GM19025 (cell line): ENCODE results near the gene ZNF358.

Source experiments
- ATAC-seq: cut with Tn5 transposase; IDR thresholded peaks from one replicate; pipeline ENCODE4 v1.9.1; 2021; ENCODE audit warnings: mild to moderate bottlenecking, low read depth, moderate library complexity; ENCODE audit not compliant: unreplicated experiment

The ZNF358 gene

DNA sequence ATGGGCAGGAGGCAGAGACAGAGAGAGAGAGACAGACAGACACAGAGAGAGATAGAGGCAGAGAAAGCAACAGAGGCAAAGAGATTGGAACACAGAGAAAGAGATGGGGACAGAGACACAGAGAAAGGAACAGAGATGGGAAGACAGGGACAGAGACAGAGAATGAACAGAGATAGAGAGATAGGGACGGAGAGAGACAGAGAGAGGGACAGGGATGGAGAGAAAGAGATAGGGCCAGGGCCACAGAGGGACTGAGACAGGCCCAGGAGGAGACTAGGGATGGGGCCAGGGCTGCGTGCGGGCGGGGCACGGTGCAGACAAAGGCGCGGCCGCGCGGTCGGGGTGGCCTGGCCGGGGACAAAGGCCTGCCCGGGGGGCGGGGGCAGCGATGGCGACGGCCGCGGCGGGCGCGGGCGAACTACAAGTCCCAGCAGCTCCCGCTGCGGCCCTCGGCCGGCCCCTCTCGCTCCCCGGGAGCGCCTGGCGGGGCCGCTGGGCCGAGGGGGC, at the start of gene ZNF358:
TSS of gene ZNF358 (plus strand) at position 459 of the 507 bp plus-strand sequence. CDS start 3,140 bp downstream, outside the sequence.
- no peak for ATAC-seq

GRCh38 chr19:7467009-7467989, 48.6 kb upstream of the ZNF358 start:
- ATAC-seq, result no peak

GRCh38 chr19:7468840-7469239, 47.1 kb upstream of the ZNF358 start:
- no peak for ATAC-seq

DNA sequence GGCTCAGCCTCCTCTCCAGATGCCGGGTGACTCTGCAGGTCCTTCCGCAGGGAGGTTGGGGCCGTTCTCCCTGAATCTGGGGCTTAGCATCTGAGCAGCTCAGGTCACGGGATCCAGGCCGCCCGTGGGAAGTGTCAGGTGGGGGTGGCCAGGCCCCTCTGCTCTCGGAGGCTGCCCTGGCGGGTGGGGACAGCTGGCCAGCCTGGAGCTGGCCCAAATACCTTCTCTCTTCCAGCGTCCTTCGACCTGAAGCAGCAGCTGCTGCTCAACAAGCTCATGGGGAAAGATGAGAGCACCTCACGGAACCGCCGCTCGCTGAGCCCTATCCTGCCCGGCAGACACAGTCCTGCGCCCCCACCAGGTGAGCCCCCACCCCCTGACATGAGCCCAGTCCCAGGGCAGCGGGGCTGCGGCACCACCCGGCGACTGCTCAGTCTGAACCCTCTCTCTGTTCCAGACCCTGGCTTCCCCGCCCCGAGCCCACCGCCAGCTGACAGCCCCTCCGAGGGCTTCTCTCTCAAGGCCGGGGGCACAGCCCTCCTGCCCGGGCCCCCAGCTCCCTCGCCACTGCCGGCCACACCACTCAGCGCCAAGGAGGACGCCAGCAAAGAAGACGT, 46.1 kb upstream of the ZNF358 start:
- no peak for ATAC-seq

- ATAC-seq, result no peak
These were observed 45.2 kb upstream of the ZNF358 start for GRCh38 chr19:7470540-7471305.

DNA sequence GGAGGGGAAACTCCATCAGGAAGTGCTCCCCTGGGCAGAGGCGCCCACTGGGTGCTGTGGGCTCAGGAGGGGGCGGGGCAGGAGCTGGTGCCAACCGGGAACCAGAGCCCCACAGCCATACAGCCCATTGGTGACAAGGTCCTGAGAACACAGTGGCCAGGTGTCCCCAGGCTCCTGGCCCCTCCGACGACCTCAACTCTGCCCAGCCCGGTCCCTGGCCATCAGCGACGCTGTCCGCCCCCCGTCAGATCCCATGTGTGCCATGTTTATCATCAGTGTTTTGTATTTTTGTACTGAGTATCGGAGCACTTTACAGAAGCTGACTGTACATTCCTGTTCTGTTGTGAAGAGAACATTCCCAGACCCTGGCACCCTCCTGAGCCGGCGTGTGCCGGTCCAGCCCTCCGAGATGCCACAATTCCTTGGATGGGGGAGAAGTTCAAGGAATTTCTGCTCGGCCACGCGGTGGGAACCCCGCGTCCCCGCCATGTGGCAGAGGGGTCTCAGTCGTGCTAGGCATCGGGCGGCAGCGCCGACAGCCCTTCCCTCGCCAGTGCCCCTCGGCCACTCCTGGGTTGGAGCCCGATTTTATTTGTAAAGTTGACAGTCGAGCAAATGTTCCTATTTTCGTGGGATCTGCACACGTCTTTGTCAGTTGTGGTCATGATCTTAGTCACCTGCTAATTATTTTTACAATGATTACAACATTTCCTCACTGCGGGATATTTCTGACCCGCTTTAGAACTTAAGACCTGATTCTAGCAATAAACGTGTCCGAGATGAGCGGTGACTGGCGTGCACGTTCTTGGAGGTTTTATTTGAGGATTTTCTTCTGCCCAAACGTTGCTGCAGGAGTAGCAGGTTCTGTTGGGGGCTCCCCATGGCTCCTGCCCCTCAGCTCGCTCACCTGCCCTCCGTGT, 43.9 kb upstream of the ZNF358 start:
- no peak for ATAC-seq

GRCh38 chr19:7475665-7476064, 40.2 kb upstream of the ZNF358 start:
- ATAC-seq, result no peak

DNA sequence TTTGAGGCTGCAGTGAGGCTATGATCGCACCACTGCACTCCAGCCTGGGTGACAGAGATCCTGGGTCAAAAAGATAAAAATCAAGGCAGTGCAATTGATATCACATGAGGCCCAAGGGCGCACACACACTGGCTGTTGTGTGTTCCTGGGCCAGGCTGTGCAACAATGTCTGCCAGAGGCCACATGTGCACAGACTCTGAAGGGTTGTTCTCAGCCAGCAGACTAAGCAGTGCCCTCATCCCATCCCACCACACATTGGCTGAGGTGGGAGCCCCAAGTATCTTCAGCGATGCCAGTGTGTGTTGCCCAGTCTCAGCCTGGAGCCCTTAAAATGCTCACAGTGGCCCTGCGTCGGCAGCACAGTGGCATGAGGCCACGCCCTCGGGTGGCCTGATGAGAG, 39.7 kb upstream of the ZNF358 start:
- no peak for ATAC-seq

- ATAC-seq, result no peak
These were observed 39.0 kb upstream of the ZNF358 start for GRCh38 chr19:7476777-7477494.

- no peak for ATAC-seq
These were observed 38.1 kb upstream of the ZNF358 start for GRCh38 chr19:7477758-7478157.

DNA sequence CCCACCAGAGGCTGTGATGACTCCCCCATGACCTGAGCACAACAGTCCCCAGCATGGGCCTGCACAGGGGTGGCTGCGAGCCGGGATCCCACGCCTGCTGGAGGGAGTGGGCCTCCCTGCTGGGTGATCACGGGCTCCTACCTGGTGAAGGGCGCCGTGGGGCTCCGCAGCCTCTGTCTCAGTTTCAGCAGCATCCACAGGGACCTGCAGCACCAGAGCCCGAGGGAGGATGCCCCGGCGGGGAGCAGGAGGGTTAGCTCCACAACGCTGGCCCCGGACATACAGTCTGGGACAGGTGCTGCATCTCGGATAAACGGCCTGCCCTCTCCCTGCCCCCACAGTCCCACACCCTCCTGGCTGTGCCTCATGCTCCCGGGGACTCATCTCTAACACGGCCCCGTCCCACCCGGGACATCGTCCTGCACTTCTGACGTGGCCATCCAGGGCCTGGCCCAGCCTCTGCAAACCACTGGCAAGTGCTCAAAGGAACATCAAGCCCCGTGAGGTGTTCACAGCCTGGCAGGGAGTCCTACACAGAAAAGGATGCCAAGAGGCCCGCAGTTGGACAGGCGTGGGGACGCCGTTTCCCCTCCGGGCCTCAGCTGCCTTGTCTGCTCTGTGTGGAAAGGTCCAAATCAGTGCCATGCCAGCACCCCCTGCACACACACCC, 37.6 kb upstream of the ZNF358 start:
- ATAC-seq, result no peak

- no peak for ATAC-seq
These were observed 37.1 kb upstream of the ZNF358 start for GRCh38 chr19:7478843-7479227.

DNA sequence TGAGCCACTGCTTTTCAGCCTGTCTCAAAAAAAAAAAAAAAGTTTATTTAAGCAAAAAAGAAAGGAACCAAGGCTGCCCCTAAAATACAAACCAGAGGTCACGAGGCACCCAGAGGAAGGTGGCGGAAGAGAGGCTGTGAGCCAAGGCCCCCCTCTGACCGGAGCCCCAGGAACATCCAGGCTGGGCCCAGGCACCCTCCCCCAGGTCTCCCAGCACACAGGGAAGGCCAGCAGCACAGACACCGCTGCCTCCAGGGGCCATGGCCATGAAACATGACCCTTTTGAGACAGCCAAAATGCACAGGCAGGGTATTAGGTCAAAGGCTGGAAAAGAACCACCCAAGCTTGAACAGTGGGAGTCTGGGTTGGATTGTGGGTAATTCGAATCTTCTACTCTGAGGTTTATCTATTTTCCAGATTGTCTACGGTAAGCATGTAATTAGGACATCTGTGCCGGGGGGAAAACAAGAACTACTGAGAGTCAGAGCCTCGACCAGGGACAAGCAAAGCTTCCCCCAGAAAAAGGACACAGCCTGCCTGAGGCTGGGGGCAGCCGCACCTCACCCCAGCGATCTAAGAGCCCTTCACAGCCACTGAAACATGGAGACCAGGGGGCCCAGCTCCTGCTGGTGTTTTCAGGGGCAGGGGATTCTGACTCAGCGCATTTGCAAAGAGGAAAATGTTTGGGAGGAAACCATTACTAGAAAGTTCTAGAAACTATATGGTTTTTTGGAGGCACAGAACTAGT, 35.5 kb upstream of the ZNF358 start:
- no peak for ATAC-seq

DNA sequence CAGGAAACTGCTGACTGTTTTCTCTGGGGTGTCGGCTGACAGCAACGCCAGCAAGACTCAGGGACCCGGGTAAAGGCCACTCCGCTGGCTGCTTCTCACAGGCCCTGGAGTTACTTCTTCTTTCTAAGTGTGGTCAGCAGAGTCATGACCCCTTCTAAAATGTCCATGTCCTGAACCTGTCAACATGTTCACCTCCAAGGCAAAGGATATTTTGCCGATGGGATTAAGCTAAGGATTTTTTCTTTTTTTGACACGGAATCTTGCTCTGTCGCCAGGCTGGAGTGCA, 35.0 kb upstream of the ZNF358 start:
- ATAC-seq, result no peak

GRCh38 chr19:7482584-7483439, 33.1 kb upstream of the ZNF358 start:
- no peak for ATAC-seq

DNA sequence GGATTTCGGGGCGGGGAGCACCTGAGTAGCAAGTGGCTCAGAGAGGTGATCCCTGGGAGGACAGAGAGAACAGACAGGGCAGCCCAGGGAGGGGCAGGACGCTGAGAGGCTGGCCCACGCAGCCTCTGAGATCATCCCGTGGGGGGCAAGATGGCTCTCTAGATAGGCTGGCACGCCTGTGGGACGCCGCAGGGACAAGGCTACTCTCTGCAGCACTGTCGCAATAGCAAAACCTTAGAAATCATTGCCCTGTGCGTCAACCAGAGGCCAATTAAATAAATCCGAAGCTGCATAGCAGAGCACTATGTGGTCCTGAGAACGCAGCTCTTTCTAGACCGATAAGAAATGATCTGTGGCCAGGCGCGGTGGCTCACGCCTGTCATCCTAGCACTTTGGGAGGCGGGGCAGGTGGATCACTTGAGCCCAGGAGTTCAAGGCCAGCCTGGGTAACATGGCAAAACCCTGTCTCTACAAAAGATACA, 32.1 kb upstream of the ZNF358 start:
- no peak for ATAC-seq

GRCh38 chr19:7486923-7487322, 29.0 kb upstream of the ZNF358 start:
- ATAC-seq, result no peak
